Colon (tissue), 2 donors: ENCODE results near the gene RAB7A.

ENCODE experiments used
- FAIRE-seq: peaks from 2 replicates; lab custom pipeline; 2012; peaks lifted over from hg19 to GRCh38; lab: Jason Lieb, UNC
- donor health status: control.
- donor health status: control.

Gene RAB7A

DNA sequence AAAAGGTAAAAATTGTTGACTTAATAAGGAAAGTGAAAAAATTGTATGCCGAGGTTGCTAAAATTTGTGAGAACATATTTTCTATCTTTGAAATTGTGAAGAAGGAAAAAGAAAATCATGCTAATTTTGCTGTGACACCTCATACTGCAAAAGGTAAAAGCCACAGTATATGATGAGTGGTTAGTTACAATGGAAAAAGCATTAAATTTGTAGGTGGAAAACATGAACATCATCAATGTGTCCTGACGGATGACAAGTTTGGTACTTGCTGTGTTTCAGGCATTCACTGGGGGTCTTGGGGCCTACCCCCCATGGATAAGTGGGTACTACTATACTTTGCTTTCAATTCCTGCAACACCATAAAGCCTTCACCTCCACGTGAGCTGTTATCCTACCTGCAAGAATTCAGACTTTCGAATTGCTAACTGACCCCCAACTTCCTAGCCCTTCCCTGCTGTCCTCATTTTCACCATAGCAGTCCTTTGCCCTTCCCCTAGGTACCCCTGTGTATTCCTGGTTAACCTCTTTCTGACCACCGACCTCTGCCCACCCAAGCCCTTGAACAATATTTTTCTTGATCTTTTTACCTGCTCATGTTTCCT, 62.4 kb downstream of the RAB7A start:
- FAIRE-seq: no peak

DNA sequence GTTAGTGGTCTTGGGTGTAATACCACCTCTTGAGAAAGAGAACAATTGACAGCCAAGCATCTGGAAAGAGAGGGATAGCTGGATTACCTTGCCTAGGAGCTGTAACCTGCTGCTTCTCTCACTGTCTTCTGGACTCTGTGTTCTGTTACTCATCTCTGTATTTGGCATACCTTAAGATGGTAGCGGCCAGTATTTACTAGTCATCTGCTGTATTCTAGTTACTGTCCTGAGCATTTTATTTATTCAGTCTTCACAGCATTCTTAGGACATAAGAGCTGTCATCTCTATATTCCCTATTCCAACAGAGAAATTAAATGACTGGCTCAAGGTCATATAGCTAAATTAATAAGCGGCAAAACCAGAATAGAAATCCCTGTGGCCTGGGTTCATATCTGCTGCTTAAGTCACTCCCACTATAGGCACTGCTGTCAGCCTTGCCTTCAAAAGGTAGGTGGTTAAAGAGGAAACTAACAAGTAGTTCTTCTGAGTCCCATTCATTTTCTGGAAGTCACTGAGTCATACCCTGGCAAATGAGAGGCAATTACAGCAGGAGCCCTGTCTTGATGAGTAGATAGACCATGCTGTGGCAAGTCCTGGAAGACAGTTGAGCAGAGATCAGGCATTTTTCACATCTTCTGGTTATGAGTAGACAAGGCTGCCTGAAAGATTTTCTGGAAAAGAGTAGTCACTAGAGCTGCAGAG, 68.2 kb downstream of the RAB7A start:
- no peak for FAIRE-seq

DNA sequence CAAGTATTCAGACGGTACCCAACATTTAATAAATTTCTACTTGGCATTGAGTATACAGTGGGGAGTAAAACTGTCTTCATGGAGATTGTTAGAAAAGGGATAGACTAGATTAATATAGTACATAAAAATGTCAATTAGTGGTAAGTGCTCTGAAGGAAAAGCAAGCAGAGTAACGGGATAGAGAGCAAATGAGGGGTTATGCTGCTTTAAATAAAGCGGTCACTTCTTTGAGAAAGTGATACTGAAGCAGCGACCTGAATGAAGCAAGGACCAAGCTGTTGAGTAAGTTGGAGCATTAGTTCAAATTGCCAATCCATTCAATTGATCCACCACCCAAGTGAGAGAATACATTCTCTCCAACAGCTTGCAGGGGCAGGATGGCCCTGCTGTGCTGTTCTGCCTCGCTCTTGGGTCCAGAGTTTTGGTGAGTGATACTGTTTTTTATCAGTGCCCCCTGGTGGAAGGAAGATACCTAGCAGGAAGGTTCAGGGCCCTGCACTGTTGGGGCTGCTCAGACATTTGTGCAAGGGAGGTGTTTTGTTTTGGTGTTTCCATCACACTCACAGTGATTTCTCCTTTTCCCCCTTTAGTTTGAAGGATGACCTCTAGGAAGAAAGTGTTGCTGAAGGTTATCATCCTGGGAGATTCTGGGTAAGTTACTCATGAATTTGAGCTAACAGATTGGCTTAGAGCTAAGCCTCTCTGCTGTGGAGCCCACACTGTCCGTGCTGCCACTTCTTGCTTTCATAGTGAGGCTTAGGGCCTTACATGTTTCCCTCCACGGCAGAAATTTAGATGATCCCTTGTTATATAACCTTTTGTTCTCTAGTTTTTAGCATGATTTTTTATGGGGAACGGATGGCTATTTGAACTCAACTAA, 69.0 kb downstream of the RAB7A start:
- FAIRE-seq: no peak

DNA sequence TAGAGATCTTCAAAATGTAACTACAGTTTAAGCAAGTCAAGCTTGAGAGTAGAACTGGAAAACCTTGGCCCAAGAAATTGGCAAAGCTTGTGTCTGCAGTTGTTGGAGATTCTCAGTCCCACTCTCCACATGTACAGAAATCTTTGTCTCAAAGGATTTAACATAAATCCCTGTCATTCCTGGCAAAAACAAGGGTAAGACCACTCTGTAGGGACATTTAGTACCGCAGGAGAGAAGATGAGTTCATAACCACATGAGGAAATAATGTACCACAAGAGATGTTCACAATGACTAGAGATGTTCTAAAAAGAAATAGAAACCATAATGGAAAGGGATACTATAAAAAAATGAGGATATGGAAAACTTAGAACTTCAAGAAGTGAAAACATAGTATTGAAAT, 73.7 kb downstream of the RAB7A start:
- no peak for FAIRE-seq

DNA sequence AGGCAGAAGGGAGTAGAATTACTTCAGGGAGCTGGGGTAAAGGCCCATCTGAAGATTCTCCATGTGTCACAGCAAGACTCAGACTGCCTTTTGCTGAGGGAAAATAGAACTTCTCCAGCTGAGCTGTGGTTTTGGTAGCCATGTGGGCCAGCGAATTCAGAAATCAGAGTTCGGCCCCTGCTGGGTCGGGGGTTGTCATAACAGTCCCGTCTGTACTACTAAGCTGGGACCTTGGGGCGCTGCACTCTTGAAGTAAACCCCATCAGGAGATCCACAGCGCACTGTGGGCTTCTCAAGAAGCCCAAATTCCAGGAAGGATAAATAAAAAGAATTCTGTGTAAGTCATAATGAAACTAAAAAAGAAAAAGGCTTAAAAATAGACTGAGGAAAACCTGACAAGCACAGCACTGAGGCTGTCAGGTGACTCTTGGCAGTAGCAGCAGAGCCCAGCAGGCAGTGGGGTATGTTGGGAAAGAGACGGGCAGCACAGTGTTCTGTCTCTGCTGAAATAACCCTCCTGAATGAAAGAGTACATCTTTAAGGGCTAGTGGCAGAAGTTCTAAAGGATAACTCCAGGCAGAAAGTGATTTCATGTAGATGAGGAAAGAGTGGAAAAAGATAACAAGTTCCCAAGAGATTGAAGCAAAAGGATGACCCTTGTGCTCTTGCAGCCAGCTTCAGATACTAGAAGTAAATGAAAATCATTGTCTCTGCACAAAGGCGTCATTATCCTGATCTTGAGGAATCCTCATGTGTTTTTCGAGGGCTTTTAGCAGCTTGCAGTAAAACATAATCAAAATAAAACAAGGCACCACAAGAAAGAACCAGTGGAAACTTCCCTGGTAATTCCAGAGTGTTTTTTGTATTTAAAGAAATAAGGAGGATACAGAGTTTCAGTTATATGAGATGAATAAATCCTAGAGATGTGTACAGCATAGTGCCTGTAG, 74.5 kb downstream of the RAB7A start:
- no peak for FAIRE-seq

DNA sequence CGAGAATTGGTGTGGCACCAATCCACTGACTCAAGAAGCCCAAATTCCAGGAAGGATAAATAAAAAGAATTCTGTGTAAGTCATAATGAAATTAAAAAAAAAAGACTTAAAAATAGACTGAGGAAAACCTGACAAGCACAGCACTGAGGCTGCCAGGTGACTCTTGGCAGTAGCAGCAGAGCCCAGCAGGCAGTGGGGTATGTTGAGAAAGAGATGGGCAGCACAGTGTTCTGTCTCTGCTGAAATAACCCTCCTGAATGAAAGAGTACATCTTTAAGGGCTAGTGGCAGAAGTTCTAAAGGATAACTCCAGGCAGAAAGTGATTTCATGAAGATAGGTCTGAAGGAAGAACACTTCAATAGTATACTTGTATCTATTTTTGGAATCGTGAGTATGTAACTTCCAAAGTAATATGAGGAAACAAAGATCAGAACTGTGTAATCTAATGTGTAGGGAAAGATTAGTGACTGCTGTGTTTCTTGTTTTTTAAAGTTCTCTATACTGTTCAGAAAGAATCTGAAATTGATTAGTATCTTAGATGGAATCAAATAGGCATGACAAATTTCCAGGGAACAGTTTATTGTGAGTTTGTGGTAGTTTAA, 75.9 kb downstream of the RAB7A start:
- no peak for FAIRE-seq

DNA sequence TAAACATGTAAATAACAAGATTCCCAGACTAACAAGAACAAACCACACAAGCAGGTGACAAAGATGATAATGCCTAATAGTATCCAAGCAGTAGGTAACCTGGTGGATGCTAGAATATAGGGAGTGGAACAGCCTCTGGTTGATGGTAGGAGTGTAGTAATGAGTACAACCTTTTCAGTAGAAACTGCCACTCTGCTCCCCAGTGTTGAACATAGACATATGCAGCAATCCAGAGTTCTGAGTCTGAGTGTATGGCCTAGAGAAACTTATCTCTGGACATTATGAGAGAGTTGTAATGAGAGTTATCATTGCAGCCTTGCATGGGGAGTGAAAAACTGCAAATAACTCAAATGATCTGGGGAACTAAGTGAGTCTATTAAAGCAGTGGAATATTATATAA, 77.3 kb downstream of the RAB7A start:
- no peak for FAIRE-seq

DNA sequence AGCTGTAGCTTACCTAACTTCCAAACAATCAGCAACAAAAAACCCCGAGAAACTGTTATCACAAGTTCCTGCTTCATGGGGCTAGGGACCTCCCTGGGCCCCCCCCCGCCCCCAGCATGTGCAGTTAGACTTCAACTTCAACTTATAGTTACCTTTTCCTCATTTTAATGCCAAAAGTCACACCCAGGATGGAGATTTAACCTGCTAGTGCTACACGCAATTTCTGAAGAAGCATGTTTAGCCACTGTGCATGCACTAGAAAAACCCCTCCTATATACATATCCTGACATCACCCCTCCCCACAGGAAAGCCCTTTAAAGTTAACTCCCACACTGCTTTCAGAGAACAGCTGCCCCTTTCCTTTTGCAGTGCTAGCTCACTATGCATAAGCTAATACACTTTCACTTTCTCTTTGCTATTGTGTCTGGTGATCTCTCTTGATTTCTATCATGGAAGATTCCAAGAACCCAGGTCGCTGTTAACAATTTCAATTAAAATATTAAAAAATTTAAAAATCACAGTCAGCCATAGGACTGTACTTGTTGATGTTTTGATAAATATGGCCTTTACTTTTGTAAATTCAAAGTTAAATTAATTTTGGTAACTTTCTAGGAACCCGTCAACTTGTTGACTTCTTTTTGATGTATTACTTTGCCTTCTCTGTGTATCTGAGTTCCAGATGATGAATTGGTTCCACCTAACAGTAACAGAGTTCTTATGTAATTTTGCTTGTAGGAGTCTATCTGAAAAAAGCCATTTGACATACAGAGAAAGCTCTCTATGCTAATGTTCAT, 78.2 kb downstream of the RAB7A start:
- no peak for FAIRE-seq

DNA sequence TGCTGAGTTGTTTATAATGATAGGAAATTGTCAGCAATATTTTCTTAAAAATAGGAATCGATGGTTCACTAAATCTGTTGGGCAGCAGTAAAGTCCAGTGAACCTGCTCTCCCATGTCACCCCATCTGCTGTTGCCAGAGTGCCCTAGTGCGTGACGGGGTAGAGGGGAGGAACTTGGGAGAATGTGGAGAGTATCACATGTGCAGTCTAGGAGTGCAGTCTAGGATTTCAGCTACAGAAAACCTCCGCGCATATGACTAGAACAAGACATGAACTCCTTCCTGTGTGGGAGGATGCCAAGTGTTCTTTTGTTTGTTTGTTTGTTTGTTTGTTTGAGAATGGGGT, 78.8 kb downstream of the RAB7A start:
- FAIRE-seq: no peak

DNA sequence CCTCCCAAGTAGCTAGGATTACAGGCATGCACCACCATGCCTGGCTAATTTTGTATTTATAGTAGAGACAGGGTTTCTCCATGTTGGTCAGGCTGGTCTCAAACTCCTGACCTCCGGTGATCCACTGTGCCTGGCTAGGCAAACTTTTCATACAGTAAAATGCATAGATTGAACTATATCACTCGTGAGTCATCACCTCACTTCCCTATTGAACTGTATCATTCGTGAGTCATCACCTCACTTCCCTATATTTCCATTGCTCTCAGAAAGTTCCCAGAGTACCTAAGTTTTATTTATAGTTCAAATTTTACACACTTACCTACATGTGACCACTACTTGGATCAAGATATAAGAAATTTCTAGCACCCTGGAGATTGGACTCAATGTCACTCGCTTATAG, 79.8 kb downstream of the RAB7A start:
- FAIRE-seq: no peak

DNA sequence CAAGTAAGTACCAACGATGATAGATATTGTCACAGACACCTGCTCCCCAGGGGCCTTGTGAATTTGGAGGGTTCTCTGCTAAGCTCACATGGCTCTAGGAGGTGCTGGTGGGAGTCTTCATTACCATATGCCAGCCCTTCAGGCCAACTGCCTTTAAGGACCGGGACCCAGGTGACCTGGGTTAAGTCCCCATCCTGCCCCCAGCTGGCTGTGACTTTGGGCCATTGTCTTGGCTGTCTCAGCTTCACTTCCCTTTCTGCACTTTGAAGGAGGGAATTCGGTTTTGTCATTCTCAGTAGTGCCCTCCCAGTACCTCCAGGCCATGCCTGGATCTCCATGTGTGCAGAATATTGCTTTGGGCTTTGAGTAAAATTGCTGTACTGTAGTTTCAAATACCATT, 80.6 kb downstream of the RAB7A start:
- FAIRE-seq: no peak

DNA sequence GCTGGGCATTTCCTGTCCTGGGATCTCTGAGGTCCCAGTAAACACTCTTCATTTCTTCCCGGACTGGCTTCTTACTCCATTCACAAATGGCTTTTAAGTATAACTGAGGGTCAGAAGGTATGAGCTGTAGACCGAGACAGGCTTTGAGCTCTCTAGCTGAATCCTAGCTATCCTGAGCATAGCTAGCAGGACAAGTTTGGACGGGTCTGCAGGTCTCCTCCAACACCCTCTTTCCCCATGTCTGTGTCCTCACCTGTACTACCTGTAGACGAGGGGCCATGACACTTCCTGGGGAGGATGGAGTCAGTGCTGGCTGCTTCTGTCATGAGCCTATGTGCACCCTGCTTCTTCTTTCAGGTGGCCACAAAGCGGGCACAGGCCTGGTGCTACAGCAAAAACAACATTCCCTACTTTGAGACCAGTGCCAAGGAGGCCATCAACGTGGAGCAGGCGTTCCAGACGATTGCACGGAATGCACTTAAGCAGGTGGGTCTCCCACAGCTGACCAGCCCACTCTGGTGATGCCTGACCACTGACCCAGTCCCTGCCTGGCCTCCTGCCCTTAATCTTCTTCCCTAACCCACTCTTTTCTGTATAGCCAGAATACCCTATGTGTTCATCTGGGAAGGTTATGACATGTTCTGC, 81.3 kb downstream of the RAB7A start:
- no peak for FAIRE-seq

DNA sequence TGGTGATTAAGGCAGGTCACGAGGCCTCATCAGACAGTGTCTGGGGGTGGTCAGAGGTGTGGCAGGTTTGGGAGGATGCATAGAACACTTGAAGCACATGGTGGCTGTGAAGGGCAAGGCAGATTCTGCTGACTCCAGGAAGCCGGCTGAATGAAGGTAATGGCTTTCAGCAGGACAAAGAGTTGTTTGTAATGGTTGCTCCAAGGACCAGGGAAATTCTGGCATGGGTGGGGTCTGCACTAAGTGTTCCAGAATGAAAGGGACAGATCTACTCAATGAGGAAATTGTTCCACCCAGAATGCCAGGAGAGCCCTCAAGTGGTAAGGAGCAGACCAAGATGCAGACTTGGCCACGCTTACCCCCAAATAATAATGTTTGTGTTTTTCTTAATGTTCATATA, 82.7 kb downstream of the RAB7A start:
- FAIRE-seq: no peak

DNA sequence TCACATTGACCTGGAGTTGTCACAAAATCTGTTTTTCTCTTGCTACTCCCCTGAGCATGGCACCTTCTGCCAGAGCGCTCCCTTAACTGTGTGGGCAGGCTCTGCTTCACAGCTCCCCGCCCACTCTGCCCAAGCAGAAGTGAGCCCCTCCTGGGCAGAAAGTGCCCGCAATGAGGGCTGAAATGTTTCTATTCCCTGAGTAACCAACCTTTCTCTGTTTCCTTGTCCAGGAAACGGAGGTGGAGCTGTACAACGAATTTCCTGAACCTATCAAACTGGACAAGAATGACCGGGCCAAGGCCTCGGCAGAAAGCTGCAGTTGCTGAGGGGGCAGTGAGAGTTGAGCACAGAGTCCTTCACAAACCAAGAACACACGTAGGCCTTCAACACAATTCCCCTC, 87.1 kb downstream of the RAB7A start:
- FAIRE-seq: no peak

DNA sequence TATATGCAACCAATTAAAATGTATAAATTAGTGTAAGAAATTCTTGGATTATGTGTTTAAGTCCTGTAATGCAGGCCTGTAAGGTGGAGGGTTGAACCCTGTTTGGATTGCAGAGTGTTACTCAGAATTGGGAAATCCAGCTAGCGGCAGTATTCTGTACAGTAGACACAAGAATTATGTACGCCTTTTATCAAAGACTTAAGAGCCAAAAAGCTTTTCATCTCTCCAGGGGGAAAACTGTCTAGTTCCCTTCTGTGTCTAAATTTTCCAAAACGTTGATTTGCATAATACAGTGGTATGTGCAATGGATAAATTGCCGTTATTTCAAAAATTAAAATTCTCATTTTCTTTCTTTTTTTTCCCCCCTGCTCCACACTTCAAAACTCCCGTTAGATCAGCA, 88.1 kb downstream of the RAB7A start:
- FAIRE-seq: no peak

DNA sequence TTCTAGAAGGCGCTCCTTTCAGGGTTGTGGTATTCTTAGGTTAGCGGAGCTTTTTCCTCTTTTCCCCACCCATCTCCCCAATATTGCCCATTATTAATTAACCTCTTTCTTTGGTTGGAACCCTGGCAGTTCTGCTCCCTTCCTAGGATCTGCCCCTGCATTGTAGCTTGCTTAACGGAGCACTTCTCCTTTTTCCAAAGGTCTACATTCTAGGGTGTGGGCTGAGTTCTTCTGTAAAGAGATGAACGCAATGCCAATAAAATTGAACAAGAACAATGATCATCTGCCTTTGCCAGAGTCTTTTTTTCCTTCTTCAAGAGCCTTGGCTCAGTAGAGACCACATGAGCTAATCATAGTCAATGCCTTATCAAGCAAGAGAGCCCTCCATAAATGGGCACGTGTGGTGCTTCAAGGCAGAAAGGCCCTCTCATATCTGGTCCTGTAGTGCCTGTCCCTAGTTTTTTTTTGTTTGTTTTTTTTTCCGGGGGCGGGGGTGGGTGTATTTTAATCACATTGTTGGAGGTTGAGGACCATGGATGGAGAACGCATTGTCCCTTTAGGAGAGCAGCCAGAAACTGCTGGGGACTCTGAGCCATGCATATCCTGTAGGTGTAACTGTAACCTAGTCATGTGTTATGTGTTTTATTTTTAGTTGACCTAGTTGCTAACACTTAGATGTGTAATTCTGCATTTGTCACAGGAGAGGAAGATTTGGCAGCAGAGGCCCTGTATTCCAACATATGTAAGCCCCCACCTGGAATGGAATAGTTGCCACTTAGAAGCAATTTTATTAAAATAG, 88.7 kb downstream of the RAB7A start:
- no peak for FAIRE-seq

DNA sequence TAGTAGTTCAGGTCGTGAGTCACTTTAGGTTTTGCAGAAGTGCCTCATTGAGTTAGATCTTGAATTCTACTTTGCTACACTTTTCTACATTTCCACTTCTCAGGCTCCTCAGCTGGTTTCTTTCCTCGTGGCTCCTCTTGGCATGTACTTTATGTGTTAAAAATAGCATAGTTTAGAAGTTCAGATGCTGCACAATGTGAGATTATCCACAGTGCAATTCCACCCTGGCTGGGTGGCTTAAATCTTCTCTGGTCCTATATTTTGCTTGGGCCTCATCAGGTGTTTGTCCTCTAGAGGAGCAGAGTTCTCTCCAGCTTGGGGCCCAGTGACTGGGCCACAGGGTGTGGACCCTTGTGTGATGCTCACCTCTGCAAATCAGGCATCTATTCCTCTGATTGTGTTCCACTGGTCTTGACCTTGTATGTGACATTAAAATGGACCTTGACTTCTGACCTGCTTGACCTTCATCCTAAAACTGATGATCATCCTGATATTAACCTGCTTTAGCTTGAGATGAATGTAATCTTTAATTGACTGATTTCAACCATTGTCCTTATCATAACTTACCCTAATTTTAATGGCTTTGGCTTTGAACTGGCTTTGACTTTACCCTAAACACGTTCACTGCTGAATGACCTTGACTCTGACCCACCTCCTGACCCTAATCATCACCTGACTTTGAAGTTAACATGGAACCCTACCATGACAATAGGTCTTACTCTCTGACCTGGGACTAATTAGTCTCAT, 89.5 kb downstream of the RAB7A start:
- no peak for FAIRE-seq

DNA sequence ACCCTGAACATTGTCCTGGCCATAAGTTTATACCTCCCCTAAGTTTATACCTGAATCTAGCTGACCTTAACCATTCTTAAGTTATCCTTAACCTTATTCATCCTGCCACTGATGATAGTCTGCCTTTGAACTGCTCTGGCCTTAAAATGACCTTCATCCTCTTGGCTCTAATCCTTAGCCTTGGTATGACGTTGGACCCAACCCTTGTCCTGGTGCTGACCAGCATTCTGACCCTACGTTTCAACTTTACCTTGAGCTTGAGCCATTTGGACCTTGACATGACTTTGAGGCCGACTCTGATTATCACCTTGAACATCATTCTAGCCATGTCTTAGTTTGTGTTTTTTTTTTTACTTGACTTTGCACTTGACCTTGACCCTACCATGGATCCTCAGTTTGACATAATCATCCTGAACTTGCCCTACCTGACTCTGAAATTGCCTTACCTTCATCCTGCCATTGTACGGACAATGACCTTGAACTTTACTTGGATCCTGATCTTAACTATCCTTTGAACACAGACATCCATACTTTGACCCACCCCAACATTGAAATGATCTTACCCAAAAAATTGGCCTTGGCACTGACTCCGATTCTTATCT, 92.3 kb downstream of the RAB7A start:
- no peak for FAIRE-seq
